ENCODE measurements around the gene CD22.

Gene CD22

DNA sequence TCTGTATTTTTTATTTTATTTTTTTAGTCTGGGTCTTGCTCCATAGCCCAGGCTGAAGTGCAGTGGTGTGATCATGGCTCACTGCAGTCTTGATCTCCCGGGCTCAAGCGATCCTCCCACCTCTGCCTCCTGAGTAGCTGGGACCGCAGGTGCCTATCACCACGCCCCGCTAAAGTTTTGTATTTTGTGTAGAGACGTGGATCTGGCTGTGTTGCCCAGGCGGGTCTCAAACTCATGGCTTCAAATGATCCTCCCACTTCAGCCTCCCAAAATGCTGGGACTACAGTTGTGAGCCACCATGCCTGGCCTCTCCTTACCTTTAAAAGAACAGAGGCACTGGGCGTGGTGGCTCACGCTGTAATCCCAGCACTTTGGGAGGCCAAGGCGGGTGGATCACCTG lies 41.3 kb upstream of the CD22 start:
- H4K8ac ChIP-seq (ENCODE audit: low read depth, low read length): no peak overlapping the region
- H3K79me2 ChIP-seq (ENCODE audit: control insufficient read depth, insufficient read depth, low read length, poor library complexity): no peaks in the 10 kb centered on the region
- H3K27ac ChIP-seq (ENCODE audit: low read depth, low read length): no peak overlapping the region
- no peak overlapping the region for H3K9ac ChIP-seq (ENCODE audit: low read length)
- no peak overlapping the region for H3K18ac ChIP-seq (ENCODE audit: low read length)
- H3K79me1 ChIP-seq (ENCODE audit: low read length): no peaks in the 10 kb centered on the region
- H3K4ac ChIP-seq (ENCODE audit: low read depth, low read length): no peak overlapping the region
- H3K23ac ChIP-seq (ENCODE audit: low read length): no peak overlapping the region
- H3K4me1 ChIP-seq (ENCODE audit: control insufficient read depth in 1 of 2, insufficient read depth in 2 of 2, low read length in 2 of 2): peaks cover 0 to 2% of the 10 kb centered on the region in 2 experiments
- no peak overlapping the region for H2AFZ ChIP-seq (ENCODE audit: insufficient read depth, low read length, poor library complexity)
- H2BK12ac ChIP-seq (ENCODE audit: low read length): no peak overlapping the region
- no peak overlapping the region for H4K91ac ChIP-seq (ENCODE audit: low read depth, low read length)
- H2BK5ac ChIP-seq (ENCODE audit: low read depth, low read length, poor library complexity): no peak overlapping the region
- H2AK5ac ChIP-seq (ENCODE audit: low read length): no peak overlapping the region
- no peak for DNase-seq
- H3K27me3 ChIP-seq (ENCODE audit: insufficient read depth, low read length): no peaks in the 10 kb centered on the region
- no peaks in the 10 kb centered on the region for H3K9me3 ChIP-seq (ENCODE audit: insufficient read depth, low read depth, low read length)
- H3K36me3 ChIP-seq (ENCODE audit: control insufficient read depth in 1 of 2, insufficient read depth in 2 of 2, low read length in 2 of 2): no peaks in the 10 kb centered on the region
- no peak overlapping the region for H3K14ac ChIP-seq (ENCODE audit: low read length)
- no CpG with 5 or more reads among the region's 10 CpGs for WGBS (ENCODE audit: extremely low coverage, insufficient coverage, insufficient read length)
- H4K12ac ChIP-seq (ENCODE audit: low read depth, low read length): no peak overlapping the region
- H2BK120ac ChIP-seq (ENCODE audit: insufficient read depth, low read length, poor library complexity): no peak overlapping the region
- H3K4me2 ChIP-seq (ENCODE audit: low read length): no peak overlapping the region
- no peak overlapping the region for H3K4me3 ChIP-seq (ENCODE audit: low read depth, low read length)

DNA sequence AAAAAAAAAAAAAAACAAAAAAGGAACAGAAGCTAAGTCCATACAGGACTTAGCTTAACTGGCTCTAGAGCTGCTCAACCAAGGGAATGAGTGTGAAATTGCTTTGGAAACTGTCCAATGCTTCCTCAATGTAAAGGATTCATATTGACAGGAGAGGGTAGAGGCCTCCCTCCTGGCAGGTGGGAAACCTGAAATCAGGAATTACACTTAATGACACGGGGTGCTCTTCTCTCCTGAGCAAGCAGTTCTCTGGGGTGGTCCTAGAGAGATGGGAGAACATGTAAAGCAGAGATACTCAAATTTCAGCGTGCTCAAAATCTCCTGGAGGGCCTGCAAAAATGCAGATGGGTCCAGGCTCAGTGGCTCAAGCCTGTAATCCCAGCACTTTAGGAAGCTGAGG lies 40.7 kb upstream of the CD22 start:
- H2BK120ac ChIP-seq (ENCODE audit: insufficient read depth, low read length, poor library complexity): no peak overlapping the region
- H3K18ac ChIP-seq (ENCODE audit: low read length): no peak overlapping the region
- no peak overlapping the region for H3K23ac ChIP-seq (ENCODE audit: low read length)
- no peaks in the 10 kb centered on the region for H3K36me3 ChIP-seq (ENCODE audit: control insufficient read depth in 1 of 2, insufficient read depth in 2 of 2, low read length in 2 of 2)
- no peak overlapping the region for H3K27ac ChIP-seq (ENCODE audit: low read depth, low read length)
- no peak overlapping the region for H4K91ac ChIP-seq (ENCODE audit: low read depth, low read length)
- DNase-seq: no peak
- no peaks in the 10 kb centered on the region for H3K79me1 ChIP-seq (ENCODE audit: low read length)
- no peak overlapping the region for H3K9ac ChIP-seq (ENCODE audit: low read length)
- H3K9me3 ChIP-seq (ENCODE audit: insufficient read depth, low read depth, low read length): no peaks in the 10 kb centered on the region
- WGBS (ENCODE audit: extremely low coverage, insufficient coverage, insufficient read length): no CpG with 5 or more reads among the region's 2 CpGs
- peaks cover 0 to 2% of the 10 kb centered on the region in 2 experiments for H3K4me1 ChIP-seq (ENCODE audit: control insufficient read depth in 1 of 2, insufficient read depth in 2 of 2, low read length in 2 of 2)
- no peak overlapping the region for H3K4me2 ChIP-seq (ENCODE audit: low read length)
- H4K8ac ChIP-seq (ENCODE audit: low read depth, low read length): no peak overlapping the region
- H2BK12ac ChIP-seq (ENCODE audit: low read length): no peak overlapping the region
- H2BK5ac ChIP-seq (ENCODE audit: low read depth, low read length, poor library complexity): no peak overlapping the region
- no peak overlapping the region for H3K14ac ChIP-seq (ENCODE audit: low read length)
- H2AFZ ChIP-seq (ENCODE audit: insufficient read depth, low read length, poor library complexity): no peak overlapping the region
- H3K79me2 ChIP-seq (ENCODE audit: control insufficient read depth, insufficient read depth, low read length, poor library complexity): no peaks in the 10 kb centered on the region
- H3K27me3 ChIP-seq (ENCODE audit: insufficient read depth, low read length): no peaks in the 10 kb centered on the region
- H2AK5ac ChIP-seq (ENCODE audit: low read length): no peak overlapping the region
- H3K4me3 ChIP-seq (ENCODE audit: low read depth, low read length): no peak overlapping the region
- H4K12ac ChIP-seq (ENCODE audit: low read depth, low read length): no peak overlapping the region
- H3K4ac ChIP-seq (ENCODE audit: low read depth, low read length): no peak overlapping the region

- Histone ChIP-seq H2BK120ac (ENCODE audit: insufficient read depth, low read length, poor library complexity) (no peak overlapping the region), H4K8ac (ENCODE audit: low read depth, low read length) (no peak overlapping the region), H3K4me3 (ENCODE audit: low read depth, low read length) (no peak overlapping the region), H3K27me3 (ENCODE audit: insufficient read depth, low read length) (no peaks in the 10 kb centered on the region), H2AFZ (ENCODE audit: insufficient read depth, low read length, poor library complexity) (no peak overlapping the region), H2AK5ac (ENCODE audit: low read length) (no peak overlapping the region), H3K9ac (ENCODE audit: low read length) (no peak overlapping the region), H3K9me3 (ENCODE audit: insufficient read depth, low read depth, low read length) (no peaks in the 10 kb centered on the region), H3K4me1 (ENCODE audit: control insufficient read depth in 1 of 2, insufficient read depth in 2 of 2, low read length in 2 of 2) (peaks cover 0 to 2% of the 10 kb centered on the region in 2 experiments), H3K14ac (ENCODE audit: low read length) (no peak overlapping the region), H4K12ac (ENCODE audit: low read depth, low read length) (no peak overlapping the region), H2BK5ac (ENCODE audit: low read depth, low read length, poor library complexity) (no peak overlapping the region), H3K4me2 (ENCODE audit: low read length) (no peak overlapping the region), H3K36me3 (ENCODE audit: control insufficient read depth in 1 of 2, insufficient read depth in 2 of 2, low read length in 2 of 2) (no peaks in the 10 kb centered on the region), H3K27ac (ENCODE audit: low read depth, low read length) (no peak overlapping the region), H3K4ac (ENCODE audit: low read depth, low read length) (no peak overlapping the region), H2BK12ac (ENCODE audit: low read length) (no peak overlapping the region), H3K79me1 (ENCODE audit: low read length) (no peaks in the 10 kb centered on the region), H3K23ac (ENCODE audit: low read length) (no peak overlapping the region), H3K79me2 (ENCODE audit: control insufficient read depth, insufficient read depth, low read length, poor library complexity) (no peaks in the 10 kb centered on the region), H3K18ac (ENCODE audit: low read length) (no peak overlapping the region), H4K91ac (ENCODE audit: low read depth, low read length) (no peak overlapping the region)
- WGBS (ENCODE audit: extremely low coverage, insufficient coverage, insufficient read length): no CpG with 5 or more reads among the region's 5 CpGs
- DNase-seq: no peak
Measured at GRCh38 chr19:35288906-35289305, 40.1 kb upstream of the CD22 start.

- H4K8ac ChIP-seq (ENCODE audit: low read depth, low read length): no peak overlapping the region
- H3K27ac ChIP-seq (ENCODE audit: low read depth, low read length): no peak overlapping the region
- no peak overlapping the region for H4K12ac ChIP-seq (ENCODE audit: low read depth, low read length)
- H3K79me1 ChIP-seq (ENCODE audit: low read length): no peaks in the 10 kb centered on the region
- no peak overlapping the region for H3K4me2 ChIP-seq (ENCODE audit: low read length)
- no peak overlapping the region for H2AK5ac ChIP-seq (ENCODE audit: low read length)
- no peaks in the 10 kb centered on the region for H3K27me3 ChIP-seq (ENCODE audit: insufficient read depth, low read length)
- WGBS (ENCODE audit: extremely low coverage, insufficient coverage, insufficient read length): no CpG with 5 or more reads among the region's 20 CpGs
- H2AFZ ChIP-seq (ENCODE audit: insufficient read depth, low read length, poor library complexity): no peak overlapping the region
- H3K4ac ChIP-seq (ENCODE audit: low read depth, low read length): no peak overlapping the region
- H3K14ac ChIP-seq (ENCODE audit: low read length): no peak overlapping the region
- H2BK5ac ChIP-seq (ENCODE audit: low read depth, low read length, poor library complexity): no peak overlapping the region
- no peak overlapping the region for H4K91ac ChIP-seq (ENCODE audit: low read depth, low read length)
- H3K4me3 ChIP-seq (ENCODE audit: low read depth, low read length): no peak overlapping the region
- H3K36me3 ChIP-seq (ENCODE audit: control insufficient read depth in 1 of 2, insufficient read depth in 2 of 2, low read length in 2 of 2): no peaks in the 10 kb centered on the region
- no peak for DNase-seq
- H2BK12ac ChIP-seq (ENCODE audit: low read length): no peak overlapping the region
- H3K23ac ChIP-seq (ENCODE audit: low read length): no peak overlapping the region
- H3K18ac ChIP-seq (ENCODE audit: low read length): no peak overlapping the region
- H3K9ac ChIP-seq (ENCODE audit: low read length): no peak overlapping the region
- no peaks in the 10 kb centered on the region for H3K79me2 ChIP-seq (ENCODE audit: control insufficient read depth, insufficient read depth, low read length, poor library complexity)
- H3K9me3 ChIP-seq (ENCODE audit: insufficient read depth, low read depth, low read length): no peaks in the 10 kb centered on the region
- H2BK120ac ChIP-seq (ENCODE audit: insufficient read depth, low read length, poor library complexity): no peak overlapping the region
- peaks cover 0 to 2% of the 10 kb centered on the region in 2 experiments for H3K4me1 ChIP-seq (ENCODE audit: control insufficient read depth in 1 of 2, insufficient read depth in 2 of 2, low read length in 2 of 2)
Measured at GRCh38 chr19:35290381-35291127, 38.4 kb upstream of the CD22 start.
